LNCAP (cell line): ENCODE data around the gene PDE9A.

Source experiments
- CTCF ChIP-seq: fragments of 450-650 bp; IDR thresholded peaks from 2 replicates; pipeline ENCODE4 v1.5.1; 2017; ENCODE audit warnings: mild to moderate bottlenecking

PDE9A gene

GRCh38 chr21:42651515-42652401 lies 1.7 kb upstream of the PDE9A start:
- no peak for TF ChIP-seq CTCF

GRCh38 chr21:42652527-42653230 lies 742 bp upstream of the PDE9A start:
- TF ChIP-seq CTCF: no peak

- peak; percentile 11; the same call in 1 of the 2 replicates for TF ChIP-seq CTCF
These were observed 925 bp downstream of the PDE9A start for GRCh38 chr21:42654179-42654912.

- TF ChIP-seq CTCF: no peak
These were observed 1.7 kb downstream of the PDE9A start for GRCh38 chr21:42654913-42655795.

GRCh38 chr21:42655796-42656770 lies 2.7 kb downstream of the PDE9A start:
- TF ChIP-seq CTCF: no peak

GRCh38 chr21:42656872-42657271 lies 3.5 kb downstream of the PDE9A start:
- no peak for TF ChIP-seq CTCF
